OCI-LY1 (cell line): ENCODE results near the gene LIME1.

ENCODE experiments used
- H2AFZ ChIP-seq: fragments of 200-600 bp; sonication (generic), shearing (Covaris generic); 2 replicates; pipeline ENCODE4 v1.6.0; 2014; ENCODE audit warnings: antibody characterized with exemption, mild to moderate bottlenecking, low read length
- H3F3A ChIP-seq: fragments of 200-600 bp; sonication (generic), shearing (Covaris generic); 2 replicates; pipeline ENCODE4 v1.6.0; 2014; ENCODE audit warnings: mild to moderate bottlenecking, antibody characterized with exemption, low read length, moderate library complexity; ENCODE audit not compliant: insufficient read depth
- H3K27ac ChIP-seq: fragments of 200-600 bp; sonication (generic); 2 replicates; pipeline ENCODE4 v1.5.1; 2014; ENCODE audit warnings: low read length, mixed run types, mild to moderate bottlenecking, low read depth; ENCODE audit not compliant: poor library complexity, severe bottlenecking
- H3K27me3 ChIP-seq: fragments of 200-600 bp; sonication (generic); 2 replicates; pipeline ENCODE4 v1.6.0; 2014; ENCODE audit warnings: antibody characterized with exemption, mild to moderate bottlenecking, low read length, moderate library complexity; ENCODE audit not compliant: insufficient read depth
- H3K36me3 ChIP-seq: fragments of 200-600 bp; sonication (generic); 2 replicates; pipeline ENCODE4 v1.6.1; 2014; ENCODE audit warnings: mild to moderate bottlenecking, antibody characterized with exemption, low read length, moderate library complexity, mixed read lengths; ENCODE audit not compliant: insufficient read depth
- H3K4me1 ChIP-seq: fragments of 200-600 bp; sonication (generic); 2 replicates; pipeline ENCODE4 v1.5.1; 2014; ENCODE audit warnings: mild to moderate bottlenecking, low read length, moderate library complexity; ENCODE audit not compliant: insufficient read depth, severe bottlenecking
- H3K4me2 ChIP-seq: fragments of 200-600 bp; sonication (generic), shearing (Covaris generic); 2 replicates; pipeline ENCODE4 v1.6.1; 2014; ENCODE audit warnings: low read length
- H3K4me3 ChIP-seq: fragments of 200-600 bp; sonication (generic); 2 replicates; pipeline ENCODE4 v1.5.1; 2014; ENCODE audit warnings: low read length, low read depth, mild to moderate bottlenecking, mixed read lengths; ENCODE audit not compliant: poor library complexity, severe bottlenecking
- H3K79me2 ChIP-seq: fragments of 200-600 bp; shearing (Covaris generic); 2 replicates; pipeline ENCODE4 v1.6.1; 2016; ENCODE audit warnings: mixed run types, low read length, mixed read lengths; ENCODE audit not compliant: insufficient read depth
- H3K9ac ChIP-seq: fragments of 200-600 bp; sonication (generic), shearing (Covaris generic); 2 replicates; pipeline ENCODE4 v1.6.1; 2014; ENCODE audit warnings: mild to moderate bottlenecking, low read length, mixed read lengths
- H3K9me2 ChIP-seq: fragments of 200-600 bp; sonication (generic), shearing (Covaris generic); 2 replicates; pipeline ENCODE4 v1.6.1; 2014; ENCODE audit warnings: low read depth, mild to moderate bottlenecking, low read length, mixed read lengths
- H3K9me3 ChIP-seq: fragments of 200-600 bp; shearing (Covaris generic); 2 replicates; pipeline ENCODE4 v1.6.1; 2014; ENCODE audit warnings: low read length, mixed read lengths
- H4K20me1 ChIP-seq: fragments of 200-600 bp; sonication (generic), shearing (Covaris generic); 2 replicates; pipeline ENCODE4 v1.6.0; 2016; ENCODE audit warnings: mild to moderate bottlenecking, low read length; ENCODE audit not compliant: insufficient read depth
- EZH2 ChIP-seq: fragments of 200-600 bp; sonication (generic), shearing (Covaris generic); IDR thresholded peaks from 2 replicates; pipeline ENCODE4 v1.8.0; 2017; ENCODE audit warnings: borderline replicate concordance, mixed run types, mild to moderate bottlenecking, antibody characterized with exemption, low read length, moderate library complexity, mixed read lengths
- TF ChIP-seq, protein P1 (sequence below): fragments of 200-600 bp; sonication (generic), shearing (Covaris generic); IDR thresholded peaks from 2 replicates; pipeline ENCODE4 v1.5.1; 2017; ENCODE audit warnings: mild to moderate bottlenecking, antibody characterized with exemption, low read length, moderate library complexity, mixed read lengths

LIME1 gene

DNA sequence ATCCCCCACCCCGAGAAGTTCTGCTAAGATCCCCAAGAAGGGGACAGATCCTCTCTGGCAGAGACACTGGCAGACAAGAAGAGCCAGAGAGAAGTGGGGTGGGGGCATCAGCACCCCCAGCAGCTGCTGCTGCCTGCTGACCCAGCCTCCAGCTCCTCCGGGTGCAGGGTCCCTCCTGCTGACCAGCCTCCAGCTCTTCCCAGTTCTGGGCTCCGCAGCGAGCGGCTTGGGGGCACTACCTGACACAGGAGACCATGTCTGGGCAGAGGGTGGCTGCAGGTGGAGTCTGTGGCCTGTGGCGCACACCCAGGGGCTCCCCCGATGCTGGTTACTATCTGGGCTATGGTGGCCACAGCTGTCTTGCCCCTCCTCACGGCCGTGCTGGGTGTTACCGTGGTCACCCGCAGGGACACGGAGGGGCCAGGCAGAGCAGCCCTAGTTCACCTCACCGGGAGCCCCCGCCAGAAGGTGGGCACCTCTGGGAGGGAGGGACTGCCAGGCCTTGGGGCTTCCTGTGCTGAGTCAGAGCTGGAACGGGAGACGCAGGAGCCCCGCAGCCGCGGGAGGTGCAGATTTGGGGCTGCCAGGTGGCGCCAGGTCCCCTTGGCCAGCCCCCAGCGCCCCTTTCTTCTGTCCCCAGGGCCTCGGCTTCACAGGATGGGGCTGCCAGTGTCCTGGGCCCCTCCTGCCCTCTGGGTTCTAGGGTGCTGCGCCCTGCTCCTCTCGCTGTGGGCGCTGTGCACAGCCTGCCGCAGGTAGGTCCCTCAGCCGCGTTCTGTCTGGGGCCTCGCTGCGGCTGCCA lies 630 bp downstream of the LIME1 start:
- Histone ChIP-seq H3K4me3 (peak overlapping the region; percentile 42), H3K4me2 (peak overlapping the region; percentile 55), H3K9me2 (no peaks in the 10 kb centered on the region), H2AFZ (no peak overlapping the region), H4K20me1 (no peaks in the 10 kb centered on the region), H3K27ac (peak overlapping the region; percentile 72), H3K27me3 (no peaks in the 10 kb centered on the region; the same call in 1 of the 2 replicates), H3K4me1 (peaks cover 39% of the 10 kb centered on the region), H3F3A (no peaks in the 10 kb centered on the region; the same call in 1 of the 2 replicates), H3K36me3 (peaks cover 29% of the 10 kb centered on the region), H3K9ac (peak overlapping the region; percentile 49), H3K79me2 (no peaks in the 10 kb centered on the region), H3K9me3 (no peaks in the 10 kb centered on the region)
- TF ChIP-seq, protein P1, sequence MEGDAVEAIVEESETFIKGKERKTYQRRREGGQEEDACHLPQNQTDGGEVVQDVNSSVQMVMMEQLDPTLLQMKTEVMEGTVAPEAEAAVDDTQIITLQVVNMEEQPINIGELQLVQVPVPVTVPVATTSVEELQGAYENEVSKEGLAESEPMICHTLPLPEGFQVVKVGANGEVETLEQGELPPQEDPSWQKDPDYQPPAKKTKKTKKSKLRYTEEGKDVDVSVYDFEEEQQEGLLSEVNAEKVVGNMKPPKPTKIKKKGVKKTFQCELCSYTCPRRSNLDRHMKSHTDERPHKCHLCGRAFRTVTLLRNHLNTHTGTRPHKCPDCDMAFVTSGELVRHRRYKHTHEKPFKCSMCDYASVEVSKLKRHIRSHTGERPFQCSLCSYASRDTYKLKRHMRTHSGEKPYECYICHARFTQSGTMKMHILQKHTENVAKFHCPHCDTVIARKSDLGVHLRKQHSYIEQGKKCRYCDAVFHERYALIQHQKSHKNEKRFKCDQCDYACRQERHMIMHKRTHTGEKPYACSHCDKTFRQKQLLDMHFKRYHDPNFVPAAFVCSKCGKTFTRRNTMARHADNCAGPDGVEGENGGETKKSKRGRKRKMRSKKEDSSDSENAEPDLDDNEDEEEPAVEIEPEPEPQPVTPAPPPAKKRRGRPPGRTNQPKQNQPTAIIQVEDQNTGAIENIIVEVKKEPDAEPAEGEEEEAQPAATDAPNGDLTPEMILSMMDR, result no peak
- no peak for TF ChIP-seq EZH2

- H4K20me1 ChIP-seq, result no peaks in the 10 kb centered on the region
- peak overlapping the region; percentile 42 for H3K4me3 ChIP-seq
- peaks cover 33% of the 10 kb centered on the region for H3K36me3 ChIP-seq
- H3K9ac ChIP-seq, result no peak overlapping the region; the same call in 1 of the 2 replicates
- no peaks in the 10 kb centered on the region for H3K9me3 ChIP-seq
- peak overlapping the region; percentile 72 for H3K27ac ChIP-seq
- no peaks in the 10 kb centered on the region; the same call in 1 of the 2 replicates for H3K27me3 ChIP-seq
- TF ChIP-seq, protein P1, result no peak
- TF ChIP-seq EZH2, result no peak
- H2AFZ ChIP-seq, result no peak overlapping the region
- H3K79me2 ChIP-seq, result no peaks in the 10 kb centered on the region
- peaks cover 39% of the 10 kb centered on the region for H3K4me1 ChIP-seq
- no peaks in the 10 kb centered on the region; the same call in 1 of the 2 replicates for H3F3A ChIP-seq
- no peaks in the 10 kb centered on the region for H3K9me2 ChIP-seq
- peak overlapping the region; percentile 55 for H3K4me2 ChIP-seq
These were observed 1.2 kb downstream of the LIME1 start for GRCh38 chr20:63737695-63737944.

DNA sequence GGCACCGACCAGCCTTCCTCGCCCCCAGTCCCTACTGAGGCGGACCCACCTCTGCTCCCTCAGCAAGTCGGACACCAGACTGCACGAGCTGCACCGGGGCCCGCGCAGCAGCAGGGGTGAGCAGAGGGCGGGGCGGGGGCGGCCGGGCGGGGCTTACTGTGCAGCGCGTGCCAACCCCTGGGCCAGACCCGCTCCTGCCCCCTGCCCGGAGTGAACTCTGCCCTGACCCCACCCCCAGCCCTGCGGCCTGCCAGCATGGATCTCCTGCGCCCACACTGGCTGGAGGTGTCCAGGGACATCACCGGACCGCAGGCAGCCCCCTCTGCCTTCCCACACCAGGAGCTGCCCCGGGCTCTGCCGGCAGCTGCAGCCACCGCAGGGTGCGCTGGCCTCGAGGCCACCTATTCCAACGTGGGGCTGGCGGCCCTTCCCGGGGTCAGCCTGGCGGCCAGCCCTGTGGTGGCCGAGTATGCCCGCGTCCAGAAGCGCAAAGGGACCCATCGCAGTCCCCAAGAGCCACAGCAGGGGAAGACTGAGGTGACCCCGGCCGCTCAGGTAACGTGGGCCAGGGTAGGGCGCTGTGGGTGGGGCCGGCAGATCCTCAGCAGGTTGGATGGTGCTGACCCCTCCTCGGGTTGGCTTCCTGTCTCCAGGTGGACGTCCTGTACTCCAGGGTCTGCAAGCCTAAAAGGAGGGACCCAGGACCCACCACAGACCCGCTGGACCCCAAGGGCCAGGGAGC lies 1.7 kb downstream of the LIME1 start:
- H3K9ac ChIP-seq, result no peak overlapping the region; the same call in 1 of the 2 replicates
- H3K4me1 ChIP-seq, result peaks cover 39% of the 10 kb centered on the region
- no peaks in the 10 kb centered on the region; the same call in 1 of the 2 replicates for H3F3A ChIP-seq
- H3K27ac ChIP-seq, result no peak overlapping the region
- H4K20me1 ChIP-seq, result no peaks in the 10 kb centered on the region
- no peaks in the 10 kb centered on the region for H3K79me2 ChIP-seq
- no peaks in the 10 kb centered on the region; the same call in 1 of the 2 replicates for H3K27me3 ChIP-seq
- no peaks in the 10 kb centered on the region for H3K9me2 ChIP-seq
- H2AFZ ChIP-seq, result no peak overlapping the region
- H3K4me2 ChIP-seq, result peak overlapping the region; percentile 58
- peak overlapping the region; percentile 42 for H3K4me3 ChIP-seq
- TF ChIP-seq, protein P1, result no peak
- TF ChIP-seq EZH2, result no peak
- peaks cover 33% of the 10 kb centered on the region for H3K36me3 ChIP-seq
- H3K9me3 ChIP-seq, result no peaks in the 10 kb centered on the region
